ENCODE results near the gene ZNF423.

The ZNF423 gene

GRCh38 chr16:49440156-49441065 lies 415.5 kb downstream of the ZNF423 start:
- DNase-seq: no peak

DNA sequence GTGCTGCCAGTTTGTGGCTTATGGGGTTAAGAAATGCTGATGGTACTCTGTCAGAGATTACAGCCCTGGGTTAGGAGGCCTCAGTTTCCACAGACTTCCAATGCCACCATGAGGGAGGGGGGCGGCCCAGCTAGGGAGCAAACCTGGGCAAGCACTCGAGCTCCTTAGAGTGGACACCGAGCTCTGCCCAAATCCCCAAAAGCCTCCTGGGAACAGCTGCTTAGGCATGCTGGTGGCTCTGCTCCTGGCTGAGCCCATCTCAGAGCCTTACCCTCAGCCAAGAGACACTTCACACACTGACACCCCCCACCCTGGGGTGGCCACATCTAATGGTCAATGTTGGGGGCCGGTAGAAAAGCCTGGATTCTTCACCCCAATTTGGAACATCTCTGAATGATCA lies 416.2 kb downstream of the ZNF423 start:
- DNase-seq: no peak

DNA sequence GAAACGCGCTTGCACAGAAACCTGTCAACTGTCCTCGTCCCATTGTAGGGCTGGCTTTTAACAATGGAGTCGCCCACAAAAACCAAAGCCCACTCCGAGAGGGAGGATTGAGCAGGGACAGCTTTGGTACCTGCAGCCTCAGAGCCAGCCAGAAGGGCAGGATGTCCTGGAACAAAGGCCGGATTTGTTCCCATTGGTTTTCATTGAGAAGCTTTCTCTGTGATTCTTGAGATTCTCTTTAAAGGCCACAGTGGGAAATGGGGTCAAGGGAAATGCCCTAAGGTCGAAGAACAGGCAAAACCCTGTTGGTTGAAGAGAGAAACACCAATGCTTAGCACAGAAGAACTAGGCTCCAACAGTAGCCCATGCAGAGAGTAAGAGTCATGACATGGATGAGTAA lies 416.9 kb downstream of the ZNF423 start:
- no peak for DNase-seq

Measured in activated T-cell treated with anti-CD3 and anti-CD28 coated beads for 4 hours (primary cell).